KMS-11 (cell line): ENCODE data around the gene RAPGEF5.

Experiments
- H2AFZ ChIP-seq: fragments of 200-600 bp; sonication (generic); 2 replicates; pipeline ENCODE4 v1.6.1; 2016; ENCODE audit warnings: antibody characterized with exemption, mixed run types, low read depth
- H3K27ac ChIP-seq: fragments of 200-600 bp; sonication (generic); 2 replicates; pipeline ENCODE4 v1.6.1; 2016; ENCODE audit warnings: mild to moderate bottlenecking, mixed run types
- H3K27me3 ChIP-seq: fragments of 200-600 bp; sonication (generic); 2 replicates; pipeline ENCODE4 v1.6.1; 2017; ENCODE audit warnings: mild to moderate bottlenecking, low read depth, mixed run types, moderate library complexity; ENCODE audit not compliant: insufficient read depth
- H3K36me3 ChIP-seq: fragments of 200-600 bp; sonication (generic); 2 replicates; pipeline ENCODE4 v1.6.1; 2017; ENCODE audit warnings: mild to moderate bottlenecking, mixed run types; ENCODE audit not compliant: insufficient read depth
- H3K4me1 ChIP-seq: fragments of 200-600 bp; sonication (generic); 2 replicates; pipeline ENCODE4 v1.6.1; 2016; ENCODE audit warnings: mild to moderate bottlenecking, low read depth, mixed run types; ENCODE audit not compliant: poor library complexity, severe bottlenecking
- H3K4me2 ChIP-seq: fragments of 200-600 bp; sonication (generic); 2 replicates; pipeline ENCODE4 v1.7.0; 2016; ENCODE audit warnings: mild to moderate bottlenecking, mixed run types
- H3K4me3 ChIP-seq: fragments of 200-600 bp; sonication (generic); IDR thresholded peaks from 2 replicates; pipeline ENCODE4 v1.6.1; 2017; ENCODE audit warnings: low read depth, low read length, mixed read lengths; ENCODE audit not compliant: insufficient read depth
- H3K79me2 ChIP-seq: fragments of 200-600 bp; sonication (generic); 2 replicates; pipeline ENCODE4 v1.6.1; 2016; ENCODE audit warnings: low read depth, mixed run types; ENCODE audit not compliant: insufficient read depth
- H3K9ac ChIP-seq: fragments of 200-600 bp; sonication (generic); 2 replicates; pipeline ENCODE4 v1.6.1; 2016; ENCODE audit warnings: mild to moderate bottlenecking, mixed run types
- H4K20me1 ChIP-seq: fragments of 200-600 bp; sonication (generic); 2 replicates; pipeline ENCODE4 v1.6.1; 2016; ENCODE audit warnings: mild to moderate bottlenecking, mixed run types; ENCODE audit not compliant: insufficient read depth
- CTCF ChIP-seq: fragments of 200-600 bp; sonication (generic); conservative IDR thresholded peaks from 2 replicates; pipeline ENCODE4 v1.6.1; 2017; ENCODE audit warnings: low read depth, mild to moderate bottlenecking, antibody characterized with exemption, low read length, moderate library complexity, mixed read lengths

The RAPGEF5 gene

GRCh38 chr7:22189741-22190140 lies 167.2 kb downstream of the RAPGEF5 start:
- Histone ChIP-seq H4K20me1 (no peaks in the 10 kb centered on the region), H3K36me3 (no peaks in the 10 kb centered on the region), H3K27me3 (no peaks in the 10 kb centered on the region), H2AFZ (no peak overlapping the region), H3K4me2 (no peak overlapping the region), H3K27ac (no peak overlapping the region), H3K79me2 (no peaks in the 10 kb centered on the region), H3K4me3 (no peak overlapping the region), H3K9ac (no peak overlapping the region), H3K4me1 (no peaks in the 10 kb centered on the region)
- no peak for TF ChIP-seq CTCF

GRCh38 chr7:22189230-22189629 lies 167.7 kb downstream of the RAPGEF5 start:
- Histone ChIP-seq H4K20me1 (no peaks in the 10 kb centered on the region), H3K4me3 (no peak overlapping the region), H3K4me1 (no peaks in the 10 kb centered on the region), H3K36me3 (no peaks in the 10 kb centered on the region), H3K27ac (no peak overlapping the region), H3K9ac (no peak overlapping the region), H3K79me2 (no peaks in the 10 kb centered on the region), H3K27me3 (no peaks in the 10 kb centered on the region), H2AFZ (no peak overlapping the region), H3K4me2 (no peak overlapping the region)
- TF ChIP-seq CTCF, result no peak

- no peaks in the 10 kb centered on the region for H3K79me2 ChIP-seq
- no peak overlapping the region for H2AFZ ChIP-seq
- no peak overlapping the region for H3K4me2 ChIP-seq
- H3K36me3 ChIP-seq, result no peaks in the 10 kb centered on the region
- no peaks in the 10 kb centered on the region for H4K20me1 ChIP-seq
- no peaks in the 10 kb centered on the region for H3K27me3 ChIP-seq
- H3K4me3 ChIP-seq, result no peak overlapping the region
- no peak overlapping the region for H3K27ac ChIP-seq
- no peak overlapping the region for H3K9ac ChIP-seq
- no peaks in the 10 kb centered on the region for H3K4me1 ChIP-seq
- TF ChIP-seq CTCF, result no peak
Observed at GRCh38 chr7:22187691-22188348, 169.1 kb downstream of the RAPGEF5 start.

- Histone ChIP-seq H3K79me2 (no peaks in the 10 kb centered on the region), H2AFZ (no peak overlapping the region), H3K4me1 (no peaks in the 10 kb centered on the region), H3K36me3 (no peaks in the 10 kb centered on the region), H3K4me2 (no peak overlapping the region), H4K20me1 (no peaks in the 10 kb centered on the region), H3K27me3 (no peaks in the 10 kb centered on the region), H3K4me3 (no peak overlapping the region), H3K27ac (no peak overlapping the region), H3K9ac (no peak overlapping the region)
- TF ChIP-seq CTCF, result no peak
Observed at GRCh38 chr7:22185559-22185958, 171.4 kb downstream of the RAPGEF5 start.
